Measurements from ENCODE around the gene DSE.

The DSE gene

DNA sequence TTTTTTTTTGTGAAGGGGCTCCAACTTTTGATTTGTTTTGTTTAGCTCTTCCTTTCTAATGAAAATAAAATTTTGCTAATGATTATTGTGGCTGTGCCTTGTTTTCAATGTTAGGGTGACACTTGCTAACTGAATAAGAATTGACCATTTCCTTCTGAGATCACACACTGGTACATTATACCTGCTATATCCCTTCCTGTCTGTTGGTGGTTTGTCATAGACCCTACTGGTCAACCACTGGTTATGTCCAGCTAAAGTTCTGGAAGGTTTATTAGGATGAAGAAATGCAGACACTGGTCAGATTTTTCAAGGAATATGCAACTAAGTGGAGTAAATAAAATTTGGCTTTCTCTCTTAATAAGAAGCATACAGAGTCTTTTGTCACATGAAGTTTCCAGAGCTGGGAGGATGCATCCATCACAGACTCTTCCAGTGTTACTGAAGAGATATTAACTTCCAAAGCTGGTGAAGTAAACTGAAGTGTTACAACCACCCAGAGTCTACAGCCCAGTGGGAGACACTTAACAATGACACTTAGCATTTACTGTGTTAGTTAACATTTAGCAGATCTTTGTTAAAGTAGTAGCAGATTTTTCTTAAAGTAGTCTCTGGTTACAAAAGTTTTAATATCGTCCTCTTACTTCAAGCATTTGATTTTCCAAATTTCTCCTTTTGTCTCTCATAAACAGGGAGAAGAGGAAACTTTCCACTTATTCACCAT lies 121.0 kb downstream of the DSE start:
- TF ChIP-seq, protein P1, sequence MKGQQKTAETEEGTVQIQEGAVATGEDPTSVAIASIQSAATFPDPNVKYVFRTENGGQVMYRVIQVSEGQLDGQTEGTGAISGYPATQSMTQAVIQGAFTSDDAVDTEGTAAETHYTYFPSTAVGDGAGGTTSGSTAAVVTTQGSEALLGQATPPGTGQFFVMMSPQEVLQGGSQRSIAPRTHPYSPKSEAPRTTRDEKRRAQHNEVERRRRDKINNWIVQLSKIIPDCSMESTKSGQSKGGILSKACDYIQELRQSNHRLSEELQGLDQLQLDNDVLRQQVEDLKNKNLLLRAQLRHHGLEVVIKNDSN (IDR thresholded peaks at IDR 0.05), result no peak
- TF ChIP-seq FOXM1 (IDR thresholded peaks at IDR 0.05; ENCODE audit: borderline replicate concordance, low read depth) (no peak), TAF1 (IDR thresholded peaks at IDR 0.05; ENCODE audit: low read depth) (no peak), CREB1 (IDR thresholded peaks at IDR 0.05; ENCODE audit: low read depth) (no peak), TCF12 (IDR thresholded peaks at IDR 0.05; ENCODE audit: low read depth) (no peak), NFIC (IDR thresholded peaks at IDR 0.05) (no peak), RAD21 (IDR thresholded peaks at IDR 0.05; ENCODE audit: low read depth) (no peak), ZBTB7A (IDR thresholded peaks at IDR 0.05; ENCODE audit: low read depth) (no peak), YY1 (IDR thresholded peaks at IDR 0.05; ENCODE audit: low read depth) (no peak), REST (IDR thresholded peaks at IDR 0.05; ENCODE audit: low read depth) (no peak), CEBPB (IDR thresholded peaks at IDR 0.05) (no peak)
- TF ChIP-seq, protein P2, sequence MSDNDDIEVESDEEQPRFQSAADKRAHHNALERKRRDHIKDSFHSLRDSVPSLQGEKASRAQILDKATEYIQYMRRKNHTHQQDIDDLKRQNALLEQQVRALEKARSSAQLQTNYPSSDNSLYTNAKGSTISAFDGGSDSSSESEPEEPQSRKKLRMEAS (IDR thresholded peaks at IDR 0.05), result no peak

GRCh38 chr6:116492331-116493067 lies 121.8 kb downstream of the DSE start:
- TF ChIP-seq TAF1 (IDR thresholded peaks at IDR 0.05; ENCODE audit: low read depth), result no peak
- TF ChIP-seq EP300 (IDR thresholded peaks at IDR 0.05; ENCODE audit: borderline replicate concordance), result no peak
- no peak for TF ChIP-seq EGR1 (IDR thresholded peaks at IDR 0.05)
- TF ChIP-seq YY1 (IDR thresholded peaks at IDR 0.05; ENCODE audit: low read depth), result no peak
- no peak for TF ChIP-seq TEAD4 (IDR thresholded peaks at IDR 0.05)
- TF ChIP-seq FOXM1 (IDR thresholded peaks at IDR 0.05; ENCODE audit: borderline replicate concordance, low read depth), result no peak
